Loucy (cell line): ENCODE data around the gene CCDC158.

Experiments used
- H2AFZ ChIP-seq: fragments of 200-600 bp; sonication (generic); 2 replicates; pipeline ENCODE4 v1.6.0; 2016; ENCODE audit warnings: antibody characterized with exemption, mild to moderate bottlenecking, low read length, moderate library complexity
- H3F3A ChIP-seq: fragments of 200-600 bp; 2 replicates; pipeline ENCODE4 v1.6.0; 2016; ENCODE audit warnings: antibody characterized with exemption, low read depth, mild to moderate bottlenecking
- H3K27me3 ChIP-seq: fragments of 200-600 bp; sonication (generic); 2 replicates; pipeline ENCODE4 v1.6.1; 2014; ENCODE audit warnings: low read length, mild to moderate bottlenecking; ENCODE audit not compliant: insufficient read depth, poor library complexity, severe bottlenecking
- H3K36me3 ChIP-seq: fragments of 200-600 bp; sonication (generic); 2 replicates; pipeline ENCODE4 v1.6.1; 2016; ENCODE audit warnings: low read length; ENCODE audit not compliant: insufficient read depth
- H3K4me1 ChIP-seq: fragments of 200-600 bp; sonication (generic); 2 replicates; pipeline ENCODE4 v1.5.1; 2014; ENCODE audit warnings: low read length, mild to moderate bottlenecking; ENCODE audit not compliant: insufficient read depth, poor library complexity, severe bottlenecking
- H3K4me2 ChIP-seq: fragments of 200-600 bp; sonication (generic); 2 replicates; pipeline ENCODE4 v1.6.0; 2014; ENCODE audit warnings: antibody characterized with exemption, low read length, low read depth, mild to moderate bottlenecking; ENCODE audit not compliant: poor library complexity, severe bottlenecking
- H3K4me3 ChIP-seq: fragments of 200-600 bp; sonication (generic); 2 replicates; pipeline ENCODE4 v1.5.1; 2014; ENCODE audit warnings: low read length, mild to moderate bottlenecking, mixed read lengths; ENCODE audit not compliant: poor library complexity, severe bottlenecking
- H3K79me2 ChIP-seq: fragments of 200-600 bp; sonication (generic); 2 replicates; pipeline ENCODE4 v1.6.1; 2014; ENCODE audit warnings: low read length; ENCODE audit not compliant: insufficient read depth
- H3K9ac ChIP-seq: fragments of 200-600 bp; sonication (generic); 2 replicates; pipeline ENCODE4 v1.6.0; 2014; ENCODE audit warnings: mild to moderate bottlenecking, low read depth, low read length, moderate library complexity; ENCODE audit not compliant: poor library complexity, severe bottlenecking
- H3K9me2 ChIP-seq: fragments of 200-600 bp; sonication (generic); replicated peaks from 2 replicates; pipeline ENCODE4 v1.6.1; 2016; ENCODE audit warnings: low read depth, low read length, mixed read lengths
- H3K9me3 ChIP-seq: fragments of 200-600 bp; sonication (generic); 2 replicates; pipeline ENCODE4 v1.6.1; 2014; ENCODE audit warnings: mild to moderate bottlenecking, antibody characterized with exemption, low read length, low read depth; ENCODE audit not compliant: insufficient read depth
- H4K20me1 ChIP-seq: fragments of 200-600 bp; sonication (generic); 2 replicates; pipeline ENCODE4 v1.6.0; 2014; ENCODE audit warnings: antibody characterized with exemption, low read length, mild to moderate bottlenecking; ENCODE audit not compliant: insufficient read depth, poor library complexity, severe bottlenecking
- CTCF ChIP-seq: fragments of 200-600 bp; sonication (generic); conservative IDR thresholded peaks from 2 replicates; pipeline ENCODE4 v1.5.1; 2014; ENCODE audit warnings: mild to moderate bottlenecking, antibody characterized with exemption, low read length
- EZH2phosphoT487 ChIP-seq: fragments of 200-600 bp; IDR thresholded peaks from 2 replicates; pipeline ENCODE4 v1.6.1; 2018; ENCODE audit warnings: antibody characterized with exemption, mild to moderate bottlenecking, moderate library complexity, borderline replicate concordance

CCDC158 gene

GRCh38 chr4:76447393-76447851, 26.5 kb upstream of the CCDC158 start:
- Histone ChIP-seq H3K4me1 (no peaks in the 10 kb centered on the region), H3K9me3 (no peaks in the 10 kb centered on the region), H2AFZ (no peak overlapping the region), H4K20me1 (no peaks in the 10 kb centered on the region), H3F3A (no peaks in the 10 kb centered on the region), H3K79me2 (no peaks in the 10 kb centered on the region), H3K27me3 (no peaks in the 10 kb centered on the region), H3K4me2 (no peak overlapping the region), H3K36me3 (no peaks in the 10 kb centered on the region), H3K9ac (no peak overlapping the region), H3K4me3 (no peak overlapping the region), H3K9me2 (no peaks in the 10 kb centered on the region)
- TF ChIP-seq EZH2phosphoT487 (no peak), CTCF (no peak)

GRCh38 chr4:76445911-76446310, 25.0 kb upstream of the CCDC158 start:
- Histone ChIP-seq H3K4me3 (no peak overlapping the region), H3K79me2 (no peaks in the 10 kb centered on the region), H3K4me2 (no peak overlapping the region), H3K9ac (no peak overlapping the region), H2AFZ (peak overlapping the region; percentile 82), H3F3A (no peaks in the 10 kb centered on the region), H3K9me2 (no peaks in the 10 kb centered on the region), H3K4me1 (no peaks in the 10 kb centered on the region), H3K9me3 (no peaks in the 10 kb centered on the region), H3K27me3 (no peaks in the 10 kb centered on the region), H3K36me3 (no peaks in the 10 kb centered on the region), H4K20me1 (no peaks in the 10 kb centered on the region)
- TF ChIP-seq CTCF (no peak), EZH2phosphoT487 (no peak)

GRCh38 chr4:76443376-76443775, 22.4 kb upstream of the CCDC158 start:
- H4K20me1 ChIP-seq: no peaks in the 10 kb centered on the region
- H3K27me3 ChIP-seq: no peaks in the 10 kb centered on the region
- no peak overlapping the region for H3K4me2 ChIP-seq
- no peak overlapping the region for H2AFZ ChIP-seq
- TF ChIP-seq CTCF: no peak
- no peak for TF ChIP-seq EZH2phosphoT487
- no peaks in the 10 kb centered on the region for H3K4me1 ChIP-seq
- H3K9me3 ChIP-seq: no peaks in the 10 kb centered on the region
- H3K4me3 ChIP-seq: no peak overlapping the region
- H3K9ac ChIP-seq: no peak overlapping the region
- H3K79me2 ChIP-seq: no peaks in the 10 kb centered on the region
- H3K9me2 ChIP-seq: no peaks in the 10 kb centered on the region
- no peaks in the 10 kb centered on the region for H3F3A ChIP-seq
- no peaks in the 10 kb centered on the region for H3K36me3 ChIP-seq
